RCC 7860 (cell line): ENCODE data around the gene AFAP1L2.

ENCODE experiments used
- DNase-seq: peaks from one replicate; pipeline ENCODE4 v3.0.0-alpha.2; 2015; ENCODE audit warnings: low spot score
- FAIRE-seq: peaks from 2 replicates; lab custom pipeline; 2012; peaks lifted over from hg19 to GRCh38; lab: Jason Lieb, UNC

AFAP1L2 gene

GRCh38 chr10:114412907-114413797 lies 8.8 kb upstream of the AFAP1L2 start:
- peak; percentile 97 for FAIRE-seq
- peak; percentile 96 for DNase-seq

GRCh38 chr10:114408968-114409444 lies 4.7 kb upstream of the AFAP1L2 start:
- FAIRE-seq: peak; percentile 89
- peak; percentile 64 for DNase-seq

DNA sequence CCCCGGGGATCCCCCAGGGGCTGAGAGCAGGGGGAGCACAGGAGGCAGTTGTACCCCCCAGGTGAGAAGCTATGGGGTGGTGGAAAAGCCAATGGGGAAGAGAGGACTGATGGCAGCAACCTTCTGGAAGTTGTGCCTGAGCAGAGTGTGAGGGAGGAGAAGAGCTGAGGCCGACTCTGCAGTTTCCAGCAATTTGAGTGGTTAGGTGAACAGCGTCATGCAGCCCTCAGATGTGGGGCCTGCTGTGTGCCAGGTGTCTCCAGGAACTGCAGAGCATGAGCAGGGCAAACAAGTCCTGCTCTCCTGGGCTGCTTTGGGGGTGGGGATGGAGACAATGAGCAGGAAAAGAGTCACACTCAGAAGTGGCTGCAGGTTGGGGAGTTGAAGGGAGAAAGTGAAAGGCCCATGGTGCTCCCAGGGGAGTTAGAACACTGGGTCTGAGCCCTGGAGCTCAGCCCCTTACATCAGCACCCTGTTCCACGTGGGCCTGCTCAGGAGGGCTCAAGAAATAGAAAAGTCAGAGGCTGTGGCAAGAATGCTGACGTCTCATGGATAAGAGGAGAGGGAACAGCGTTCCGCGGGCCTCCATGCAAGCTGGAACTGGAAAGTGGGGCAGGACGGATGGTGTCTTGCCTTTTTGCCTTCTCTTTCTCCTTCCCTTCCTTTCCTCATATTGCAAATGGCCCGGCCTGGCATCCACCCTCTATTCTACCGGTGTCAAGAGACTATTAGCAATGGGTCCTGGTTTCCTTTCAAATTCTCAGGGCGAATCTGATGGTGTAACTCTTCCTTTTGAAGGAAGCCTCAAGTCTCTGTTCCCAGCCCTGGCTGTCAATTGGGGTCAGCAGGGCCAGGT lies 4.0 kb upstream of the AFAP1L2 start:
- DNase-seq: no peak
- no peak for FAIRE-seq

DNA sequence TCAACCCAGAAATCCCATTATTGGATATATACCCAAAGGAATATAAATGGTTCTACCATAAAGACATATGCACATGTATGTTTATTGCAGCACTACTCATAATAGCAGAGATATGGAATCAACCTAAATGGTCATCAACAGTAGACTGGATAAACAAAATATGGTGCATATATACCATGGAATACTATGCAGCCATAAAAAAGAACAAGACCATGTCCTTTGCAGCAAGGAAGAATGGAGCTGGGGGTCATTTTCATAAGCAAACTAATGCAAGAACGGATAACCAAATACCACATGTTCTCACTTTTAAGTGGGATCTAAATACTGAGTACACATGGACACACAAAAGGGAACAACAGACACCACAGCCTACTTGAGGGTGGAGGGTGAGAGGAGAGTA lies 2.2 kb upstream of the AFAP1L2 start:
- FAIRE-seq (no peak), DNase-seq (no peak)

- FAIRE-seq (no peak), DNase-seq (no peak)
These were observed 679 bp upstream of the AFAP1L2 start for GRCh38 chr10:114405011-114405350.

- no peak for FAIRE-seq
- DNase-seq: no peak
These were observed 651 bp downstream of the AFAP1L2 start for GRCh38 chr10:114403541-114404161.

DNA sequence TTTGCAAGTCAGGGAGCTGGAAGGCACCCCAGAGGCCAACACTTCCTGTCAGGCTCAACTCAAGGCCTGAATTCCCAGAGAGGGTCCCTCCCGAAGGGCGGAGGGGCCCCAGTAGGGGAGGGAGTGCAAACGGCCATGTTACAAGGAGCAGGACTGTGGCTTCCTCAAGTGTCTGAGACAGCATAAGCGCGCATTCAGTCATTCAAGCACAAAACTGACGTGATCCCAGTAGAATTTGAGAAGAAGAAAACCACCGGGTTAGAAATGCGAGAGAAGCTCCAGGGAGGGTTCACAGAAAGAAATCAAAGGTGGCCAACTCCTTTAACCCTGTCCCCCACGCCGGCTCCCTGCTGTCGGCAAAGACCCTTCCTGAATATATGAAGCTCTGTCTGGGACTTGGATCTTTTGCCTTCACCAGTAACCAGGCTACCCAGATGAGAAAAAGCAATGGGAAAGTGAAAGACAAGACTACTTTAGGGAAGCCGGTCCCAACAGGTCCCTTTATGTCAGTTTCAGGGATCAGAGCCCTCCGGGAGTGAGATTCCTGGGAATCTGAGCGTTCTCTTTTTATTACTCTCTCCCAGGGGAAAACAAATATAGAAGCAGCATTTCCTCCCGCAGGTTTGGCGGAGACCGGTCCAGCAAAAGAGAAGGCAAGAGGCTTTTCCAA lies 1.3 kb downstream of the AFAP1L2 start:
- DNase-seq: no peak
- no peak for FAIRE-seq

- no peak for DNase-seq
- FAIRE-seq: no peak
These were observed 2.1 kb downstream of the AFAP1L2 start for GRCh38 chr10:114402233-114402632.

GRCh38 chr10:114401195-114401791 lies 3.0 kb downstream of the AFAP1L2 start:
- FAIRE-seq: no peak
- peak; percentile 44 for DNase-seq

GRCh38 chr10:114400091-114400490 lies 4.2 kb downstream of the AFAP1L2 start:
- FAIRE-seq (no peak), DNase-seq (no peak)

GRCh38 chr10:114399576-114399975 lies 4.7 kb downstream of the AFAP1L2 start:
- no peak for DNase-seq
- no peak for FAIRE-seq

DNA sequence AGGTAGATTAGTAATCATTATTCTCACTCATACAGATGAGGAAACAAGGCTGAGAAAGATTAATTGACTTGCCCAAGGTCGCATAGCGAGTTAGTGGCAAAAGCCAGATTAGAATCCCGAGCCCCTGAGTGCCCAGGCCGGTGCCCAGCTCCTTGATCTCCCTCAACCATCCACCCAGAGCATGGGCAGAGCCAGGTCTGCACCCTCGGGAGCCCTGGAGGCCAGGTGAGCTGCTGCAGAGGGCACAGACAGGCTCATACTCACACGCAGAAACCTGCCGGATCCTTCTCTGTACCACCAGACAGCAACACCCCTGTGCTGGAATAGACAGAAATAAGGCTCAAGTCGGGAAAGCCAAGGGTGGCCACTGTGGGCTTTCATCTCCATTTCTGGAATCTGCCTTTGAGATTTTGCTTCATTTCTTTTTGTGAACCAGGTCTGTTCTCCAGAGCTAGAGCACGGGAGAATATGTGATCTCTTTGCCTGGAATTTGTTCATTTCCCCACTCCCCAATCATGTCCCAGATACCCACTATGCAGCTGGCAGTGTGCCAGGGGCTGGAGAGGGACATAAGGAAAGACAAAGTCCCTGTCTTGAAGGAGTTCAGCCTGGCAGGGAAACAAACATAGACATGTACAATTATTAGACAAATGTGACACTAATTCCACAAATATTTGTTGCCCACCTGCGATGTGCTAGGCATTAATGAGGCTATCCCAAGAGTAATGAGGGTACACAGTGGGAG lies 5.5 kb downstream of the AFAP1L2 start:
- FAIRE-seq: no peak
- no peak for DNase-seq

DNA sequence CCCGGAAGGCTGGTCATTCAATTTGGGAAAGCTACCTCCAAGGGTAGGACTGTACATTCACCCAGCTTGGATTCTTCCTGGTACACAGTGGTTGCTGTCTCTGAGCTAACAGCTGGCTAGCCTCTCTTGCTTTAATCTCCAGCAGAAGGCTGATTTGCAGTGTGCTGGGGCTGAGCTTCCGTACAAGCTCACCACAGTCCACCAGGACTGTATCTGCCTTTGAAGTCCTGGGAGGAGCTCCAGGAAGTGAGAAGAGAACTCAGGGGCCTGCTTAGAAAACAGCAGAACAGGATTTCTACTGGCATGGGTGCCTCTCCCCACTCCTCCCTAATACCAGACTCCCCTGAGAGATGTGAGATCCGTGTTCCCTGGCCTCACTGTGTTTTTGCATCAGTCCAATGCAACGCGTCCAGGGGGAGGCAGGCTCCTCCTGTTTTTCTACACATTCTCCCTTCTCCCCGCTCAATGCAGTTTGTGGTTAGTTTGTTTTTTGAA lies 6.6 kb downstream of the AFAP1L2 start:
- DNase-seq: no peak
- FAIRE-seq: no peak

DNA sequence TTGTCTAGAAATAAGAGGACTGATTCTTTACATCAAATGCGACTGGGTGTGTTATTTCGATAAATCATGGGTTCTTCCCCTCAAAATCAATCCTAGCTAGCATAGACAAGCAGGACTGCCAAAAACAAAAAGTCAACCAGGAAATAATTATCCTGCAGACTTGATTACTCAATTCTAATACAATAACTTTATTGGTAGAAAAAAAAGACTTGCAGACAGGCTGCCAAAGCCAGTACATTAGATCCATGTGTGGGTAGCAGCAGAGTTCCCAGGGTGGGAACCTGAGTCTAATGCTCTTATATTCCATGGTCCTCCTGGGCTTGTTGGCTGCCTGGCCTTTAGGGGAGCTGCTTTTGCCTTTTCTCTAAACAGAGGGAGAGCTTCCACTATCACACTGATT lies 7.8 kb downstream of the AFAP1L2 start:
- DNase-seq: no peak
- no peak for FAIRE-seq

GRCh38 chr10:114395366-114396022 lies 8.8 kb downstream of the AFAP1L2 start:
- DNase-seq (no peak), FAIRE-seq (no peak)

- FAIRE-seq (no peak), DNase-seq (no peak)
These were observed 9.8 kb downstream of the AFAP1L2 start for GRCh38 chr10:114394531-114394930.

DNA sequence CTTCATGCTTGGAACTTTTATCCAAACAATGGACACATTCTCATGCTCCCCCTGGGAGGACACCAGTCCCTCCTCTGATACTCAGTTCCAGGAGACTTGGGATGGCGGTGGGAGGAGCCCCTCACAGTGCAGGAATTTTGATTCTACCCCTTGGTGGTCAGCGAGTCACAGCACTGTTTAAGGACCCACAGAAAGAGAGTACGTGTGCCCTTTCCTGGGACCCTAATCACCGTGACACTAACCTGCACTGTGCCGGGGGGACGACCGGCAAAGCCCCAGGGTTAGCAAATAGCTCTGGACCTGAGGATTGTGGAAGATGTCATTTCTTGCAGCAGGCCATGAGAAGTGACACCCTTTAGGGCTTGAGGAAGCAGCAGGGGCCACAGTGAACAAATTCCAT lies 10.4 kb downstream of the AFAP1L2 start:
- no peak for DNase-seq
- FAIRE-seq: no peak

DNA sequence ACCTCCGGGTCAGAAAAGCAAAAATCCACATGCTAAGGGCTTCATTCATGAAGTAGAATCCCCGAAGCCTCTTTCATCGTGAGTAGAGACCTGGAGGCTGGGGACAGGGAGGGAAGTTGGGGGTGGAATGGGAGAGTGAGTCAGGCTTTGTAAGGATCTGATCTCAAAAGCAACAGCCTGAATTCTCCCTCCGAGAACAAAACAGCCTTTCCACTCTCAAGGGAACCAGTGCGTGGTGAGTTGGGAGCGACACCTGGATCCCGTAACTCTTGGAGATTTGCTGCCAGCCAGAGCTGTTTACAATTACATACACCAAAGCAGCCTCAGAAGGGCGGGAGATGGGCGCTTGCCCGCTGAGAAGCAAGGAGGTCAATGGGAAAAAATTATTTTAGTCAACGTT lies 10.8 kb downstream of the AFAP1L2 start:
- FAIRE-seq (no peak), DNase-seq (no peak)
